ENCODE data around the gene TDRD5. TPM values are rescaled to one million over a fixed set of nuclear protein-coding genes. Genes with fewer than 3 reads are reported as not detected.

The TDRD5 gene
- not detected for polyA plus RNA-seq (2013, experiment 1 of 4)
- not detected for polyA plus RNA-seq (2013, experiment 2 of 4)
- polyA plus RNA-seq (2013, experiment 3 of 4), result not detected
- polyA plus RNA-seq (2013, experiment 4 of 4), result not detected

- H3K36me3 ChIP-seq (ENCODE audit: control insufficient read depth, insufficient read depth, low read length), result no peaks in the 10 kb centered on the region
- H3K4me3 ChIP-seq (ENCODE audit: insufficient read depth, low read depth, low read length), result no peak within 1 kb of the TSS
- peaks cover 3% of the 10 kb centered on the region for H3K27me3 ChIP-seq (ENCODE audit: control insufficient read depth, insufficient read depth, low read length, poor library complexity, severe bottlenecking)
- H3K4me1 ChIP-seq (ENCODE audit: control insufficient read depth, insufficient read depth, low read length), result no peaks in the 10 kb centered on the region
- no peak within 1 kb of the TSS for H3K27ac ChIP-seq (ENCODE audit: insufficient read depth, low read depth, low read length, poor library complexity, severe bottlenecking)
- H3K9me3 ChIP-seq (ENCODE audit: control insufficient read depth, low read length), result no peaks in the 10 kb centered on the region
- WGBS, 2 experiments, result 93% methylated on average over 75 of the region's 75 CpGs
Measured at GRCh38 chr1:179591592-179592580, at the start of gene TDRD5. Gene TDRD5 (plus strand): TSS chr1:179591832. CDS start chr1:179592616, 784 bp downstream.

DNA sequence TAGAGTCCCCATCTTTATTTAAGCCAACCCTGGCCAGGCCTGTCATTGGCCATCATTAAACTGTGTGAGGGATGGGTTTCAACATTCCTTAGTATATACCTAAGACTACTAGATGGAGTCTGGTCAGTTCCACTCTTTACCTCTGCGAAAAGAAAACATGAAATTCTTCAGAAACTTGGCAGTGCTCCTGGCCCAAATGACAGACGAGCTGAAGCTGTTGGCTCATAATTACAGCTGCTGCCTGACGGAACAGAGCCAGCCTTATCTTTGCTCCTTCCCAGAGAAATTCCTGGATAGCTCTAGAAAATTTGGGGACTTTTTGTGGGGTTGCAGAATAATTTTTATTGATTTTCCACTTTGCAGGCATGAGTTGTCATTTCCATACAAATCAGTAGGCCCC, 46.3 kb upstream of the TDRD5 start:
- 86 to 94% methylated on average over 3 of the region's 3 CpGs for WGBS, 2 experiments
- Histone ChIP-seq H3K4me1 (ENCODE audit: control insufficient read depth, insufficient read depth, low read length) (no peaks in the 10 kb centered on the region), H3K36me3 (ENCODE audit: control insufficient read depth, insufficient read depth, low read length) (no peaks in the 10 kb centered on the region)

GRCh38 chr1:179547021-179547535, 44.6 kb upstream of the TDRD5 start:
- no peak overlapping the region for H3K4me3 ChIP-seq (ENCODE audit: insufficient read depth, low read depth, low read length)
- H3K27ac ChIP-seq (ENCODE audit: insufficient read depth, low read depth, low read length, poor library complexity, severe bottlenecking), result no peak overlapping the region
- no peaks in the 10 kb centered on the region for H3K36me3 ChIP-seq (ENCODE audit: control insufficient read depth, insufficient read depth, low read length)
- H3K4me1 ChIP-seq (ENCODE audit: control insufficient read depth, insufficient read depth, low read length), result no peaks in the 10 kb centered on the region
- 93 to 95% methylated on average over 2 of the region's 2 CpGs for WGBS, 2 experiments
- H3K9me3 ChIP-seq (ENCODE audit: control insufficient read depth, low read length), result no peaks in the 10 kb centered on the region
- H3K27me3 ChIP-seq (ENCODE audit: control insufficient read depth, insufficient read depth, low read length, poor library complexity, severe bottlenecking), result no peaks in the 10 kb centered on the region

More for the DNA sequence above, 46.3 kb upstream of the TDRD5 start:
- peaks cover 3% of the 10 kb centered on the region for H3K9me3 ChIP-seq (ENCODE audit: control insufficient read depth, low read length)
- no peaks in the 10 kb centered on the region for H3K27me3 ChIP-seq (ENCODE audit: control insufficient read depth, insufficient read depth, low read length, poor library complexity, severe bottlenecking)
- H3K27ac ChIP-seq (ENCODE audit: insufficient read depth, low read depth, low read length, poor library complexity, severe bottlenecking), result no peak overlapping the region
- H3K4me3 ChIP-seq (ENCODE audit: insufficient read depth, low read depth, low read length), result no peak overlapping the region

- H3K36me3 ChIP-seq (ENCODE audit: control insufficient read depth, insufficient read depth, low read length), result no peaks in the 10 kb centered on the region
- no peak overlapping the region for H3K27ac ChIP-seq (ENCODE audit: insufficient read depth, low read depth, low read length, poor library complexity, severe bottlenecking)
- WGBS, 2 experiments, result 63 to 64% methylated on average over 3 of the region's 3 CpGs
- H3K4me1 ChIP-seq (ENCODE audit: control insufficient read depth, insufficient read depth, low read length), result no peaks in the 10 kb centered on the region
- no peaks in the 10 kb centered on the region for H3K9me3 ChIP-seq (ENCODE audit: control insufficient read depth, low read length)
- H3K4me3 ChIP-seq (ENCODE audit: insufficient read depth, low read depth, low read length), result no peak overlapping the region
- no peaks in the 10 kb centered on the region for H3K27me3 ChIP-seq (ENCODE audit: control insufficient read depth, insufficient read depth, low read length, poor library complexity, severe bottlenecking)
Measured at GRCh38 chr1:179548666-179549367, 42.8 kb upstream of the TDRD5 start.

GRCh38 chr1:179549368-179549700, 42.3 kb upstream of the TDRD5 start:
- H3K4me1 ChIP-seq (ENCODE audit: control insufficient read depth, insufficient read depth, low read length), result no peaks in the 10 kb centered on the region
- no peak overlapping the region for H3K4me3 ChIP-seq (ENCODE audit: insufficient read depth, low read depth, low read length)
- no peaks in the 10 kb centered on the region for H3K9me3 ChIP-seq (ENCODE audit: control insufficient read depth, low read length)
- 96 to 100% methylated on average over 2 of the region's 2 CpGs for WGBS, 2 experiments
- no peak overlapping the region for H3K27ac ChIP-seq (ENCODE audit: insufficient read depth, low read depth, low read length, poor library complexity, severe bottlenecking)
- no peaks in the 10 kb centered on the region for H3K27me3 ChIP-seq (ENCODE audit: control insufficient read depth, insufficient read depth, low read length, poor library complexity, severe bottlenecking)
- no peaks in the 10 kb centered on the region for H3K36me3 ChIP-seq (ENCODE audit: control insufficient read depth, insufficient read depth, low read length)

GRCh38 chr1:179550746-179551682, 40.6 kb upstream of the TDRD5 start:
- Histone ChIP-seq H3K4me3 (ENCODE audit: insufficient read depth, low read depth, low read length) (no peak overlapping the region), H3K27ac (ENCODE audit: insufficient read depth, low read depth, low read length, poor library complexity, severe bottlenecking) (no peak overlapping the region), H3K9me3 (ENCODE audit: control insufficient read depth, low read length) (no peaks in the 10 kb centered on the region), H3K36me3 (ENCODE audit: control insufficient read depth, insufficient read depth, low read length) (no peaks in the 10 kb centered on the region), H3K4me1 (ENCODE audit: control insufficient read depth, insufficient read depth, low read length) (no peaks in the 10 kb centered on the region), H3K27me3 (ENCODE audit: control insufficient read depth, insufficient read depth, low read length, poor library complexity, severe bottlenecking) (no peaks in the 10 kb centered on the region)
- 70 to 73% methylated on average over 9 of the region's 9 CpGs for WGBS, 2 experiments

- Histone ChIP-seq H3K27ac (ENCODE audit: insufficient read depth, low read depth, low read length, poor library complexity, severe bottlenecking) (no peak overlapping the region), H3K4me3 (ENCODE audit: insufficient read depth, low read depth, low read length) (no peak overlapping the region), H3K27me3 (ENCODE audit: control insufficient read depth, insufficient read depth, low read length, poor library complexity, severe bottlenecking) (no peaks in the 10 kb centered on the region), H3K4me1 (ENCODE audit: control insufficient read depth, insufficient read depth, low read length) (no peaks in the 10 kb centered on the region), H3K9me3 (ENCODE audit: control insufficient read depth, low read length) (no peaks in the 10 kb centered on the region), H3K36me3 (ENCODE audit: control insufficient read depth, insufficient read depth, low read length) (no peaks in the 10 kb centered on the region)
Measured at GRCh38 chr1:179554427-179554826, 37.2 kb upstream of the TDRD5 start.

- Histone ChIP-seq H3K9me3 (ENCODE audit: control insufficient read depth, low read length) (no peaks in the 10 kb centered on the region), H3K27ac (ENCODE audit: insufficient read depth, low read depth, low read length, poor library complexity, severe bottlenecking) (no peak overlapping the region), H3K27me3 (ENCODE audit: control insufficient read depth, insufficient read depth, low read length, poor library complexity, severe bottlenecking) (no peaks in the 10 kb centered on the region), H3K4me3 (ENCODE audit: insufficient read depth, low read depth, low read length) (no peak overlapping the region), H3K4me1 (ENCODE audit: control insufficient read depth, insufficient read depth, low read length) (no peaks in the 10 kb centered on the region), H3K36me3 (ENCODE audit: control insufficient read depth, insufficient read depth, low read length) (no peaks in the 10 kb centered on the region)
- 100% methylated on average over 1 of the region's 1 CpG; no CpG with 5 or more reads in 1 of the 2 experiments for WGBS, 2 experiments
Measured at GRCh38 chr1:179558078-179558477, 33.6 kb upstream of the TDRD5 start.

DNA sequence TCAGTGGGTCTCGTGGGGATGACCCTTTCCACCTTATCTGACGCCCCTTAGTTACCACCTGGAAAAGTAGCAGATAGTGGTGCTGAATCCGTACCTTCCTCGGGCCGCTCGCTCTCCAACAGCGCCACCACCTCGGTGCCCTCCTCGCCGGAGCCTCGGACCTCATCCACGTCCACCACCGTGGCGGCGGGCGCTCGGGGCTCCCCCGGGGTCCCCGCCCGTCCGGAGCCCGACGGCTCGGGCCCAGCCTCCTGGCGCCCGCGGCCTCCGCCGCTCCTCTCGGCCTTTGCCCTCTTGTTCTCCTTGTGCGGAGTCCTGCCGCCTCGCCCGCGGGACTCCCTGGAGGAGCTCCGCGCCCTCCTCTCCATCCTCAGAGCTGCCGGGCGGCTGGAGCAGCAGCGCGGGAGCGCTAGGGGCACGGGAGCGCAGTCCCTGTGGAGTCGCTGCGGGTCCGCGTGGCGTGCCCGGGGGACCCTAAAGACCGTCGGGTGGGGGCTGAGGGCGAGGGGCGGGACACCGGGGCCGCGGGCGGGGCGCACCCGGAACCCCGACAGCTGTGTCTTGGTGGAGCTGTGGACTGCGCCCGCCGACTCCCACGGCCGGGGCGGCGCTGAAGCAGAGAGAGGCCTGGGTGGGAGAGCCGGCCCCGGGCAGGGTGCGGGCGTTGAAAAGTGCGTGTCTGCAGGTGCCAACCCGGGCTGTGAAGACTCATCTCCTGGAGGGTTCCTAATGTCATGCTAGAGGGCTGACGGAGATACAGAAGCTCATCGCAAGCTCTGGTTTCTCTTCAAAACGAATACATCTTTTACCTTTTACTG, 15.9 kb upstream of the TDRD5 start, which contains the start of gene NPHS2:
NPHS2 (minus strand) TSS at position 452 of the 818 bp plus-strand sequence; CDS start at position 368, 84 bp downstream.
- Histone ChIP-seq H3K4me3 (ENCODE audit: insufficient read depth, low read depth, low read length) (peak within 1 kb of the TSS; percentile 35), H3K27me3 (ENCODE audit: control insufficient read depth, insufficient read depth, low read length, poor library complexity, severe bottlenecking) (peaks cover 45% of the 10 kb centered on the region), H3K9me3 (ENCODE audit: control insufficient read depth, low read length) (no peaks in the 10 kb centered on the region), H3K4me1 (ENCODE audit: control insufficient read depth, insufficient read depth, low read length) (no peaks in the 10 kb centered on the region), H3K36me3 (ENCODE audit: control insufficient read depth, insufficient read depth, low read length) (no peaks in the 10 kb centered on the region), H3K27ac (ENCODE audit: insufficient read depth, low read depth, low read length, poor library complexity, severe bottlenecking) (no peak within 1 kb of the TSS)
- 4 to 5% methylated on average over 76 to 77 of the region's 77 CpGs for WGBS, 2 experiments
